Measurements from ENCODE around the gene CARD8.

Gene CARD8

DNA sequence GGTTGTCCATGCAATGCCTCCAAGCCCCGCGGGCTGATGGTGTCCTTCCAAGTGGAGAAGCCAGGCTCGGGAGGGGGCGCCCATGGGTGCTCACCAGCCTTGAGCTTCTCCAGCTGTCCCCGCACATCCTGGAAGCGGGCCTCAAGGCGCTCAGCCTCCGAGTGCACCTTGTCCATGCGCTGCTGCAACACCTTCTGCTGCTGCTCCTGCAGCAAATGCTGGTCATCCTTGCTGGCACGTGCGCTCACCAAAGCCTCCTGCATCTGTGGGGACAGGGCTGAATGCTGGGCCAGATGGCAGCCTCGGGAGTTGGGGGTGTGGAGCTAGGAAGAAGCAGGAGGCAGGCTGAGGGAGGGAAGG lies 46.9 kb upstream of the CARD8 start:
- Histone ChIP-seq H3K4me3 (ENCODE audit: insufficient read depth, low read length, poor library complexity, severe bottlenecking) (no peak overlapping the region), H3K9me3 (ENCODE audit: insufficient read depth, low read length) (no peaks in the 10 kb centered on the region), H4K20me1 (ENCODE audit: low read depth, low read length) (no peaks in the 10 kb centered on the region), H3K4me2 (ENCODE audit: low read depth, low read length, poor library complexity, severe bottlenecking) (no peak overlapping the region), H3K9ac (ENCODE audit: low read length) (no peak overlapping the region), H3K79me2 (ENCODE audit: insufficient read depth, low read length) (no peaks in the 10 kb centered on the region), H3K27me3 (ENCODE audit: low read length) (no peaks in the 10 kb centered on the region), H3K36me3 (ENCODE audit: low read length) (no peaks in the 10 kb centered on the region), H3F3A (ENCODE audit: insufficient read depth) (no peaks in the 10 kb centered on the region), H2AFZ (ENCODE audit: low read depth, low read length, severe bottlenecking) (no peak overlapping the region), H3K9me2 (replicated peaks; ENCODE audit: insufficient read depth, low read length) (no peaks in the 10 kb centered on the region), H3K27ac (ENCODE audit: low read depth, low read length) (no peak overlapping the region)
- TF ChIP-seq EZH2phosphoT487 (conservative IDR thresholded peaks at IDR 0.05; ENCODE audit: low read length) (no peak), CTCF (IDR thresholded peaks at IDR 0.05; ENCODE audit: insufficient read depth, low read length, poor library complexity, severe bottlenecking) (no peak)

DNA sequence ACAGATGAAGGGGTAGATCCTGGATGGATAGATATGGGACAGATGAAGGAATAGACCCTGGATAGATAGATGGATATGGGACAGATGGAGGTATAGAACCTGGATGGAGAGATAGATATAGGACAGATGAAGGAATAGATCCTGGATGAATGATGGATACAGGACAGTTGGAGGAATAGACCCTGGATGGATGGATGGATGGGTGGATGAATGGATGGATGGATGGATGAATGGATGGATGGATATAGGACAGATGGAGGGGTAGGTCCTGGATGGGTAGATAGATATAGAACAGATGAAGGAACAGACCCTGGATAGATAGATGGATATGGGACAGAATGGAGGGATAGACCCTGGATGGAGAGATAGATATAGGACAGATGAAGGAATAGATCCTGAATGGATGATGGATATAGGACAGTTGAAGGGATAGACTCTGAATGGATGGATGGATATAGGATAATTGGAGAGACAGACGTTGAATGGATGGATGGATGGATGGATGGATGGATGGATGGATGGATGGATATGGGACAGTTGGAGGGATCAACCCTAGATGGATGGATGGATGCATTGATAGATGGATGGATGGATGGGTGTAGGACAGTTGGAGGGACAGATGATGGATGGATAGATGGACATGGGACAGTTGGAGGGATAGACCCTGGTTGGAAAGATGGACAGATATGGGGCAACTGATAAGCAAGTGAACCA lies 46.3 kb upstream of the CARD8 start:
- no peaks in the 10 kb centered on the region for H3F3A ChIP-seq (ENCODE audit: insufficient read depth)
- H3K4me3 ChIP-seq (ENCODE audit: insufficient read depth, low read length, poor library complexity, severe bottlenecking), result no peak overlapping the region
- no peak overlapping the region for H3K4me2 ChIP-seq (ENCODE audit: low read depth, low read length, poor library complexity, severe bottlenecking)
- no peak overlapping the region for H2AFZ ChIP-seq (ENCODE audit: low read depth, low read length, severe bottlenecking)
- no peak overlapping the region for H3K9ac ChIP-seq (ENCODE audit: low read length)
- H4K20me1 ChIP-seq (ENCODE audit: low read depth, low read length), result no peaks in the 10 kb centered on the region
- no peaks in the 10 kb centered on the region for H3K9me2 ChIP-seq (replicated peaks; ENCODE audit: insufficient read depth, low read length)
- no peak overlapping the region for H3K27ac ChIP-seq (ENCODE audit: low read depth, low read length)
- TF ChIP-seq EZH2phosphoT487 (conservative IDR thresholded peaks at IDR 0.05; ENCODE audit: low read length) (no peak), CTCF (IDR thresholded peaks at IDR 0.05; ENCODE audit: insufficient read depth, low read length, poor library complexity, severe bottlenecking) (no peak)
- no peaks in the 10 kb centered on the region for H3K9me3 ChIP-seq (ENCODE audit: insufficient read depth, low read length)
- no peaks in the 10 kb centered on the region for H3K27me3 ChIP-seq (ENCODE audit: low read length)
- H3K79me2 ChIP-seq (ENCODE audit: insufficient read depth, low read length), result no peaks in the 10 kb centered on the region
- no peaks in the 10 kb centered on the region for H3K36me3 ChIP-seq (ENCODE audit: low read length)

DNA sequence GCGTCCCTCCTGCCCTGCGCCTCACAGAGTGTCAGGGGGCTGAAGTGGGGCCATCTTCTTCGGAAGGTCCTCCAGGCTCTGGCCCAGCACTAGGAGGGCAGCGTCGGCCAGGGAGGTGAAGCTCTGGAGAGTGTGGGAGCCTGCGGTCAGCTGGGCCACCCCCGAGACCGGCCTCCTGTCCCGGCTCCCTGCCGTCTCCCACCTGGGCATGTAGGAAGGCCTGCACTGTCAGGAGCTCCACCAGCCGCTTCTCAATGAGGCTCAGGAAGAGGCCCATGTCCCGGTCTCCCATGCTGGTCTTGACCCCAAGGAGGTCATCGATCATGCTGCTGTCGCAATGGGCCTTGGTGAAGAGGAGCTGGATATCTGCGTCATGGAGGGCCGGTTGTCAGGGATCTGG lies 42.3 kb upstream of the CARD8 start:
- no peaks in the 10 kb centered on the region for H4K20me1 ChIP-seq (ENCODE audit: low read depth, low read length)
- no peaks in the 10 kb centered on the region for H3K9me3 ChIP-seq (ENCODE audit: insufficient read depth, low read length)
- H3K4me3 ChIP-seq (ENCODE audit: insufficient read depth, low read length, poor library complexity, severe bottlenecking), result no peak overlapping the region
- H3K27me3 ChIP-seq (ENCODE audit: low read length), result no peaks in the 10 kb centered on the region
- no peaks in the 10 kb centered on the region for H3K36me3 ChIP-seq (ENCODE audit: low read length)
- no peak overlapping the region for H3K9ac ChIP-seq (ENCODE audit: low read length)
- H3K4me2 ChIP-seq (ENCODE audit: low read depth, low read length, poor library complexity, severe bottlenecking), result no peak overlapping the region
- no peaks in the 10 kb centered on the region for H3F3A ChIP-seq (ENCODE audit: insufficient read depth)
- H3K27ac ChIP-seq (ENCODE audit: low read depth, low read length), result no peak overlapping the region
- no peaks in the 10 kb centered on the region for H3K9me2 ChIP-seq (replicated peaks; ENCODE audit: insufficient read depth, low read length)
- no peak overlapping the region for H2AFZ ChIP-seq (ENCODE audit: low read depth, low read length, severe bottlenecking)
- no peaks in the 10 kb centered on the region for H3K79me2 ChIP-seq (ENCODE audit: insufficient read depth, low read length)
- TF ChIP-seq CTCF (IDR thresholded peaks at IDR 0.05; ENCODE audit: insufficient read depth, low read length, poor library complexity, severe bottlenecking) (no peak), EZH2phosphoT487 (conservative IDR thresholded peaks at IDR 0.05; ENCODE audit: low read length) (no peak)

Measured in SU-DHL-6 (cell line).